Epithelial cell of esophagus (primary cell): ENCODE results near the gene TMEM273.
A peak's percentile ranks its signal among the peaks of the same experiment; 100 is the strongest.

Experiments
- DNase-seq: peaks from one replicate; pipeline ENCODE4 v3.0.0; 2010; ENCODE audit warnings: low read depth
- H3K4me3 ChIP-seq: 2 replicates; pipeline ENCODE4 v1.5.1; 2011; ENCODE audit warnings: mild to moderate bottlenecking, low read length, control low read depth
- TF ChIP-seq, protein P1 (sequence below): IDR thresholded peaks from 2 replicates; pipeline ENCODE4 v1.5.1; 2011; ENCODE audit warnings: low read depth, mild to moderate bottlenecking, low read length, control low read depth, inconsistent platforms; ENCODE audit not compliant: insufficient read depth; ENCODE audit errors: missing control alignments

TMEM273 gene

DNA sequence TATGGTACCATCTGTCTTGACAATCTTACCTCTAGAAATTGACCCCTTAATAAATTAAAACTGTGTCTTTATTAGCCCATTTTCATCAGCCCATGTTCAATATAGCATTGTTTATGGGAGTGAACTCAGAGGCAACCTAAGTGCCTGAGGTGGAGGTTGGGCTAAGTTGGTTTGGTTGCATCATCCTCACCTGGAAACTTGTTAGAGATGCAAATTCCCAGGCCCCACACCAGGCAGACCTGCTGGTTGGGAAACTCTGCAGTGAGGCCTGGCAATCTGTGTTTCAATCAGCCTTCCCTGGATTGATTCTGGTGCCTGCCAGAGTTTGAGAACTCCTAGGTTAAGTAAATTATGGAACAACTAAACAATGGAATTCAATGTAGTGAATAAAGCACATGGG, 44.9 kb downstream of the TMEM273 start:
- no peak overlapping the region for H3K4me3 ChIP-seq
- DNase-seq = peak; percentile 13
- TF ChIP-seq, protein P1, sequence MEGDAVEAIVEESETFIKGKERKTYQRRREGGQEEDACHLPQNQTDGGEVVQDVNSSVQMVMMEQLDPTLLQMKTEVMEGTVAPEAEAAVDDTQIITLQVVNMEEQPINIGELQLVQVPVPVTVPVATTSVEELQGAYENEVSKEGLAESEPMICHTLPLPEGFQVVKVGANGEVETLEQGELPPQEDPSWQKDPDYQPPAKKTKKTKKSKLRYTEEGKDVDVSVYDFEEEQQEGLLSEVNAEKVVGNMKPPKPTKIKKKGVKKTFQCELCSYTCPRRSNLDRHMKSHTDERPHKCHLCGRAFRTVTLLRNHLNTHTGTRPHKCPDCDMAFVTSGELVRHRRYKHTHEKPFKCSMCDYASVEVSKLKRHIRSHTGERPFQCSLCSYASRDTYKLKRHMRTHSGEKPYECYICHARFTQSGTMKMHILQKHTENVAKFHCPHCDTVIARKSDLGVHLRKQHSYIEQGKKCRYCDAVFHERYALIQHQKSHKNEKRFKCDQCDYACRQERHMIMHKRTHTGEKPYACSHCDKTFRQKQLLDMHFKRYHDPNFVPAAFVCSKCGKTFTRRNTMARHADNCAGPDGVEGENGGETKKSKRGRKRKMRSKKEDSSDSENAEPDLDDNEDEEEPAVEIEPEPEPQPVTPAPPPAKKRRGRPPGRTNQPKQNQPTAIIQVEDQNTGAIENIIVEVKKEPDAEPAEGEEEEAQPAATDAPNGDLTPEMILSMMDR = no peak

GRCh38 chr10:49141541-49142332, 46.5 kb downstream of the TMEM273 start:
- TF ChIP-seq, protein P1 = no peak
- no peak overlapping the region for H3K4me3 ChIP-seq
- no peak for DNase-seq

DNA sequence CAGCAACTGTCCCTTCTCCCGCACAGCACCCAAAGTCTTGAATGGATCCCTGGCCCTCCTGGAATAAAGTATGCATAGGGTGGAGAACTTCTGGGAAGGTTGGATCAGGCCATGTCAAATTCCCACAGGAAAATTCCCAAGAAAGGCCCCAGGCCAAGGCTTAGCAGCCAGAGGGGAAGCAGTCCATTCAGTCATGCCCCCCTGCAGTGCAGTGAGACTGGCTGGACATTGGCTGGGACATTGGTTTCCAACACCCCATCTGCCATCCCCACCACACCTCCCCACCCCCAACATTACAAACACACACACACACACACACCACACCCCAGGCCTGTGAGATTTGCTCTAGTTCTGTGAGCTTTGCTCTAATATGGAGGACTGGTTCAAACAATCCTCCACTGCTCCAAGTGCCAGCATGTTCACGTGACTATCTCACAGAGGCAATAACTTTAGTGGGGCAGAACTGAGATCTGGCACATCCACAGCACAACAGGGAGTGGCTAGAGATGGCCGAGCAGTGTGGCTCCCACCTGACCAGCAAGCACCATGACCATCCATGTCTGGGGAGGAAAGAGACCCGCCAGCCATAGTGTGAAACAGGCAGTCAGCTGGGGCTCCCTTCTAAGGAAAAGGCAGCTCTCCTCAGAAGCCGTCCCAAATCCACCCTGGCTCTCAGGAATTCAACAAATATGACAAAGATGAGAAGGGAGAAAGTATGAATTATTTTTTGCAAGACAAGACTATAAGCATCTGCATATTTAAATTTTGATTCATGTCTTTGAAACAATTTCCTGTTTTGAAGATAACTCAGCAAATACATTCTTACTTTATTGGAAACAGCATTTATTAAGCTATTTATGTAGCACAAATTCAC, 47.6 kb downstream of the TMEM273 start:
- no peak overlapping the region for H3K4me3 ChIP-seq
- TF ChIP-seq, protein P1 = no peak
- no peak for DNase-seq

GRCh38 chr10:49139846-49140195, 48.4 kb downstream of the TMEM273 start:
- TF ChIP-seq, protein P1 = no peak
- peak; percentile 52 for DNase-seq
- no peak overlapping the region for H3K4me3 ChIP-seq

GRCh38 chr10:49139028-49139845, 49.0 kb downstream of the TMEM273 start:
- DNase-seq = no peak
- no peak overlapping the region for H3K4me3 ChIP-seq
- TF ChIP-seq, protein P1 = no peak

DNA sequence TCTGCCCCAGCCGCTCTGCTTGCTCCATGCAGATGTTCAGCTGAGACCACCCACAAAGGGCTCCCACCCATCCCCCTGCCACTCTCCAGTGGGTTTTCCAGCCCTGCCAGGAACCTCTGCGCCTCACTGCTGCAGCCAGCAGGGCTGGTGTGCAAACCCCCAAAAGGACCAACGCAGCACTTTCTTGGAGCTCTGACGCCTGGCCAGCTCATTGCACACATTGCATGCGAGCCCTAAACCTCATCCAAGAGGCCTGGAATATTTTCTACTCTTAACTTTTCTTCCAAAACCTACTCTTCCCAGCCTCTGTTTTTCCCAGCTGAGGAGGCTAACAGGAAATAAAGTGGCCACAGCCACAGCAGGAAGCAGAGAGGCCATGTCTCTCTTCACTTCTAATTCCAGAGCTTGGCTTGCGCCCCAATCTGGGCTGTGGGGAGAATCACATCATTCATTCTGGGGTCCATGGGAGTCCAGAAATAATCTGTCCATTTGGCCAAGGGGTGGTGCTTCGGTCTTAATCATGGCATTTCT, 49.8 kb downstream of the TMEM273 start:
- TF ChIP-seq, protein P1 = no peak
- H3K4me3 ChIP-seq = no peak overlapping the region
- DNase-seq = no peak
